GM12891 (cell line): ENCODE results near the gene NFATC2.

Experiments used
- POLR2A ChIP-seq: IDR thresholded peaks from 2 replicates; pipeline ENCODE4 v1.6.1; 2011; ENCODE audit warnings: low read depth, low read length, control low read depth
- POLR2AphosphoS5 ChIP-seq: IDR thresholded peaks from 2 replicates; pipeline ENCODE4 v1.6.1; 2011; ENCODE audit warnings: low read depth, low read length, control low read depth

GRCh38 chr20:51463560-51463959 lies 79.0 kb downstream of the NFATC2 start:
- TF ChIP-seq POLR2A: no peak
- TF ChIP-seq POLR2AphosphoS5: no peak
